CD14-positive monocyte (primary cell): Measurements from ENCODE around the gene CHN2. TPM values are rescaled to one million over a fixed set of nuclear protein-coding genes. Genes with fewer than 3 reads are reported as not detected.
A peak's percentile ranks its signal among the peaks of the same experiment; 100 is the strongest.

Experiments
- DNase-seq, 3 donors: peaks; one replicate each; pipeline ENCODE4 v3.0.0-alpha.2; 2011 to 2022
- H2AFZ ChIP-seq: 2 replicates; pipeline ENCODE4 v1.6.0; 2012; ENCODE audit warnings: mild to moderate bottlenecking, low read depth, low read length, inconsistent platforms; ENCODE audit not compliant: insufficient read depth, poor library complexity, severe bottlenecking
- H3K27ac ChIP-seq, 2 donors: 1 replicate in 1 of 2; 2 replicates in 1 of 2; pipeline ENCODE4 v1.5.1; 2012 to 2013; ENCODE audit warnings: low read length in 2 of 2, control low read depth in 1 of 2, inconsistent platforms in 1 of 2, low read depth in 1 of 2, mild to moderate bottlenecking in 1 of 2
- H3K27me3 ChIP-seq, 2 donors: one replicate each; pipeline versions ENCODE4 v1.6.0 to v1.6.1; 2011 to 2013; ENCODE audit warnings: low read length in 2 of 2; ENCODE audit not compliant: control insufficient read depth in 2 of 2, insufficient read depth in 2 of 2
- H3K36me3 ChIP-seq, 2 donors: replicated peaks in 1 of 2; 1 replicate in 1 of 2; 2 replicates in 1 of 2; pipeline versions ENCODE4 v1.5.1 to v1.6.1; 2012 to 2013; ENCODE audit warnings: low read length in 2 of 2, control low read depth in 1 of 2, inconsistent platforms in 1 of 2, mild to moderate bottlenecking in 1 of 2; ENCODE audit not compliant: insufficient read depth in 2 of 2, control insufficient read depth in 1 of 2
- H3K4me1 ChIP-seq, 2 donors: 1 replicate in 1 of 2; 2 replicates in 1 of 2; pipeline versions ENCODE4 v1.5.1 to v1.6.1; 2012 to 2013; ENCODE audit warnings: low read length in 2 of 2, control low read depth in 1 of 2, inconsistent platforms in 1 of 2, mild to moderate bottlenecking in 1 of 2, moderate library complexity in 1 of 2; ENCODE audit not compliant: insufficient read depth in 2 of 2, control insufficient read depth in 1 of 2
- H3K4me2 ChIP-seq: replicated peaks from 2 replicates; pipeline ENCODE3; 2012; ENCODE audit warnings: low read length, moderate library complexity, mild to moderate bottlenecking; ENCODE audit not compliant: poor library complexity, severe bottlenecking; ENCODE audit errors: extremely low read depth
- H3K4me3 ChIP-seq, 3 experiments: fragments of 200-600 bp in 1 of 3; sonication (generic) in 1 of 3; replicated peaks in 1 of 3; 1 replicate in 2 of 3; 2 replicates in 1 of 3; pipeline ENCODE4 v1.5.1; 2011 to 2013; ENCODE audit warnings: low read length in 3 of 3, mild to moderate bottlenecking in 3 of 3, control low read depth in 2 of 3, low read depth in 2 of 3, inconsistent platforms in 1 of 3, moderate library complexity in 1 of 3
- H3K79me2 ChIP-seq: 2 replicates; pipeline ENCODE4 v1.6.0; 2012; ENCODE audit warnings: mild to moderate bottlenecking, control low read depth, inconsistent platforms, low read length, moderate library complexity; ENCODE audit not compliant: insufficient read depth
- H3K9ac ChIP-seq: 2 replicates; pipeline ENCODE4 v1.6.0; 2017; ENCODE audit warnings: low read length, mild to moderate bottlenecking; ENCODE audit not compliant: insufficient read depth, poor library complexity, severe bottlenecking
- H3K9me3 ChIP-seq, 2 donors: replicated peaks in 1 of 2; 1 replicate in 1 of 2; 2 replicates in 1 of 2; pipeline versions ENCODE4 v1.5.1 to v1.6.1; 2012 to 2013; ENCODE audit warnings: low read length in 2 of 2, control low read depth in 1 of 2; ENCODE audit not compliant: control insufficient read depth in 1 of 2, insufficient read depth in 1 of 2
- H4K20me1 ChIP-seq: 2 replicates; pipeline ENCODE4 v1.6.0; 2012; ENCODE audit warnings: mild to moderate bottlenecking, low read length, control low read depth, moderate library complexity; ENCODE audit not compliant: insufficient read depth
- H3K27ac Mint-ChIP-seq, 7 donors: one replicate each; pipeline ENCODE4 v1.8.0; 2020; ENCODE audit warnings: mild to moderate bottlenecking in 7 of 7, mixed read lengths in 7 of 7, moderate library complexity in 6 of 7, inconsistent platforms in 2 of 7
- H3K27me3 Mint-ChIP-seq, 3 donors: one replicate each; pipeline ENCODE4 v1.8.0; 2021 to 2022; ENCODE audit warnings: low read depth in 3 of 3, mild to moderate bottlenecking in 3 of 3, mixed read lengths in 3 of 3, moderate library complexity in 3 of 3, inconsistent platforms in 1 of 3
- H3K36me3 Mint-ChIP-seq, 2 donors: one replicate each; pipeline ENCODE4 v1.8.0; 2020; ENCODE audit warnings: mixed read lengths in 2 of 2, inconsistent platforms in 1 of 2, mild to moderate bottlenecking in 1 of 2
- H3K4me1 Mint-ChIP-seq: one replicate; pipeline ENCODE4 v1.8.0; 2020; ENCODE audit warnings: mild to moderate bottlenecking, mixed read lengths
- H3K4me3 Mint-ChIP-seq, 2 donors: one replicate each; pipeline ENCODE4 v1.8.0; 2020; ENCODE audit warnings: mild to moderate bottlenecking in 2 of 2, mixed read lengths in 2 of 2, moderate library complexity in 1 of 2
- H3K9me3 Mint-ChIP-seq, 7 donors: one replicate each; pipeline ENCODE4 v1.8.0; 2020 to 2022; ENCODE audit warnings: mixed read lengths in 7 of 7, mild to moderate bottlenecking in 6 of 7, moderate library complexity in 6 of 7, inconsistent platforms in 2 of 7
- WGBS: methylation state at CpG from one replicate; pipeline ENCODE4 v1.1.5; 2013; ENCODE audit warnings: missing lambda C conversion rate; ENCODE audit not compliant: insufficient coverage; 5-methylcytosine and 5-hydroxymethylcytosine counted together
- intact Hi-C, 2 donors: fragments of 100-400 bp; cut with micrococcal nuclease; formaldehyde crosslinking; loops; one replicate each; pipeline versions ENCODE4 v1.15.0 to v1.15.1; 2023
- polyA plus RNA-seq, 3 donors: library from polyadenylated mRNA; depleted of rRNA in 1 of 3; unstranded in 2 of 3; stranded (reverse) in 1 of 3; fragments of 300-500 nt in 2 of 3; fragments of >200 nt in 1 of 3; fragmentation: Illumina TruSeq in 2 of 3; gene quantifications; 1 replicate in 2 of 3; 2 replicates in 1 of 3; pipeline ENCODE4 v1.2.3, GENCODE V29; 2012 to 2021
- TF ChIP-seq, protein P1 (sequence below): fragments of 200-600 bp; IDR thresholded peaks from one replicate; pipeline ENCODE4 v1.8.0; 2022; ENCODE audit warnings: antibody characterized with exemption, mild to moderate bottlenecking

The CHN2 gene
- polyA plus RNA-seq, 3 donors = 26.6 to 66.5 (median 44.8) TPM

DNA sequence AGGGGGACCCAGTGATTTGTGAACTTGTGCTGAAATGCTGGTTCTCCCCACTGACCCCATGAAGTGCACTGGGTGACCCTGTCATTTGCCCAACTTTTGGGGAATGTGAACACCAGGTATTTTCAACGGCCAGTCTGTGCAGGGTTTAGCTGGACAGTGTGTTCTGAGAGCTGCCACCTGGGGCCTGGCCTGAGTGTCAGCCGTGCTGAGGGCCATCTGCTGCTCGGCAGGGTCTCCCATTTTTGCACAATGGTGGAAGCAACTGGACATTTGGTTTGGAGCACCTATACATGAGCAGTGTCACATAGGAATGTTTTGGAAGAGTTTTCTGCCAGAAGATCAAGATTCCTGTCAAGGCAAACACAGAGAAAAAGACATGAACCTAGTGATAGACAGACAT, 5.2 kb downstream of the CHN2 start:
- Mint-ChIP-seq H3K27ac (peak overlapping the region in 1 of 7 donors; percentile 22), H3K4me3 (no peak overlapping the region), H3K27me3 (peaks cover 11 to 16% (median 12%) of the 10 kb centered on the region in 3 donors), H3K4me1 (peaks cover 71% of the 10 kb centered on the region), H3K9me3 (peaks cover 0 to 3% (median 0%) of the 10 kb centered on the region in 7 donors), H3K36me3 (peaks cover 10 to 13% of the 10 kb centered on the region in 2 donors)
- Histone ChIP-seq H3K9me3 (no peaks in the 10 kb centered on the region), H3K79me2 (peaks cover 33% of the 10 kb centered on the region), H3K36me3 (no peaks in the 10 kb centered on the region), H2AFZ (no peak overlapping the region), H3K4me1 (peaks cover 66 to 72% of the 10 kb centered on the region in 2 donors), H3K4me2 (no peak overlapping the region), H3K27ac (no peak overlapping the region), H3K27me3 (peaks cover 9% of the 10 kb centered on the region in 2 donors), H3K4me3 (no peak overlapping the region), H3K9ac (no peak overlapping the region), H4K20me1 (peaks cover 78% of the 10 kb centered on the region)
- TF ChIP-seq, protein P1, sequence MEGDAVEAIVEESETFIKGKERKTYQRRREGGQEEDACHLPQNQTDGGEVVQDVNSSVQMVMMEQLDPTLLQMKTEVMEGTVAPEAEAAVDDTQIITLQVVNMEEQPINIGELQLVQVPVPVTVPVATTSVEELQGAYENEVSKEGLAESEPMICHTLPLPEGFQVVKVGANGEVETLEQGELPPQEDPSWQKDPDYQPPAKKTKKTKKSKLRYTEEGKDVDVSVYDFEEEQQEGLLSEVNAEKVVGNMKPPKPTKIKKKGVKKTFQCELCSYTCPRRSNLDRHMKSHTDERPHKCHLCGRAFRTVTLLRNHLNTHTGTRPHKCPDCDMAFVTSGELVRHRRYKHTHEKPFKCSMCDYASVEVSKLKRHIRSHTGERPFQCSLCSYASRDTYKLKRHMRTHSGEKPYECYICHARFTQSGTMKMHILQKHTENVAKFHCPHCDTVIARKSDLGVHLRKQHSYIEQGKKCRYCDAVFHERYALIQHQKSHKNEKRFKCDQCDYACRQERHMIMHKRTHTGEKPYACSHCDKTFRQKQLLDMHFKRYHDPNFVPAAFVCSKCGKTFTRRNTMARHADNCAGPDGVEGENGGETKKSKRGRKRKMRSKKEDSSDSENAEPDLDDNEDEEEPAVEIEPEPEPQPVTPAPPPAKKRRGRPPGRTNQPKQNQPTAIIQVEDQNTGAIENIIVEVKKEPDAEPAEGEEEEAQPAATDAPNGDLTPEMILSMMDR = no peak
- 97% methylated on average over 3 of the region's 3 CpGs for WGBS
- intact Hi-C loops = loop anchor here (5.0 to 10.0 kb wide), 4 partner anchors 52 to 135 kb away; partner anchors contain the start of gene CPVL (in 2 of the 2)
- no peak for DNase-seq

DNA sequence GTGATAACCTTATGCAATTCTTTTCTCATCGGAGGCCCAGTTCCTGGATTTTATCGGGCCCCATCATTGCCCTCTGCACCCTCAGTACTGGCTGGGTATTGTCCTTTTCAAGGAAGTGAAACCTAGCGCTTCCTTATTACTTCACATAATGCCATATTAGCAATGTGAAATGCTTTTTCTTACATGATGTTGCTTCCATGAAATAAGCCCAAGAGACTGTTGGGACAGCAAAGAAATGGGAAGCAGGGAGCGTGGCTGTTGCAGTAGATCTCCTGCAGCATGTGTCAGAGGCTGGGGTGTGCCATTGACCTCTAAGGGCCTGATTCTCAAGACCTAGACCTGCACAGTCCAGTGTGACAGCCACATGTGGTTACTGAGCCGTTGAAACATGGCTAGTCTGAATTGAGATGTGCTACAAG, 8.1 kb downstream of the CHN2 start:
- H3K27ac Mint-ChIP-seq = peak overlapping the region; percentile 72 to 89 (median 87)
- Histone ChIP-seq H4K20me1 (peaks cover 80% of the 10 kb centered on the region), H3K9ac (no peak overlapping the region), H3K4me1 (peaks cover 65% of the 10 kb centered on the region in 2 donors), H3K4me3 (peak overlapping the region in 1 of 3 experiments; percentile 40), H3K4me2 (peak overlapping the region; percentile 45), H3K36me3 (no peaks in the 10 kb centered on the region), H3K9me3 (no peaks in the 10 kb centered on the region), H2AFZ (no peak overlapping the region), H3K27ac (peak overlapping the region; percentile 50 to 70), H3K79me2 (peaks cover 38% of the 10 kb centered on the region), H3K27me3 (no peaks in the 10 kb centered on the region)
- TF ChIP-seq, protein P1 = no peak
- H3K36me3 Mint-ChIP-seq = peaks cover 9 to 11% of the 10 kb centered on the region in 2 donors
- H3K9me3 Mint-ChIP-seq = no peaks in the 10 kb centered on the region
- intact Hi-C loops = no loop called here
- 0% methylated on average over 1 of the region's 5 CpGs for WGBS
- H3K4me1 Mint-ChIP-seq = peaks cover 64% of the 10 kb centered on the region
- H3K27me3 Mint-ChIP-seq = peaks cover 0 to 2% (median 0%) of the 10 kb centered on the region in 3 donors
- no peak overlapping the region for H3K4me3 Mint-ChIP-seq
- DNase-seq = peak; percentile 83 to 96 (median 91)
